Transverse colon (tissue), 4 donors: ENCODE results near the gene SMAD9. TPM values are rescaled to one million over a fixed set of nuclear protein-coding genes. Genes with fewer than 3 reads are reported as not detected.

Experiments
- DNase-seq: peaks from one replicate; pipeline ENCODE4 v3.0.0-alpha.2; 2019
- H3K27ac ChIP-seq, 4 donors: fragments of 200-600 bp; sonication (generic); 2 replicates each; pipeline ENCODE4 v1.5.1; 2016 to 2018; ENCODE audit warnings: inconsistent platforms in 4 of 4
- H3K27me3 ChIP-seq: fragments of 200-600 bp; sonication (generic); 2 replicates; pipeline ENCODE4 v1.5.1; 2017; ENCODE audit warnings: inconsistent platforms
- H3K36me3 ChIP-seq, 4 donors: fragments of 200-600 bp; sonication (generic); 2 replicates each; pipeline ENCODE4 v1.5.1; 2017 to 2019; ENCODE audit warnings: inconsistent platforms in 4 of 4
- H3K4me1 ChIP-seq, 4 donors: fragments of 200-600 bp; sonication (generic); 2 replicates each; pipeline ENCODE4 v1.5.1; 2017 to 2020; ENCODE audit warnings: inconsistent platforms in 4 of 4
- H3K4me3 ChIP-seq, 4 donors: fragments of 200-600 bp; sonication (generic); 1 replicate in 1 of 4; 2 replicates in 3 of 4; pipeline versions ENCODE4 v1.5.1 to v1.6.1; 2017 to 2019; ENCODE audit warnings: inconsistent platforms in 4 of 4
- H3K9me3 ChIP-seq, 2 donors: fragments of 200-600 bp; sonication (generic); 2 replicates each; pipeline ENCODE4 v1.5.1; 2017 to 2019; ENCODE audit warnings: inconsistent platforms in 2 of 2
- CTCF ChIP-seq, 5 experiments: fragments of 200-600 bp in 3 of 5; fragments of 450-650 bp in 2 of 5; sonication (generic) in 3 of 5; IDR thresholded peaks; 1 replicate in 2 of 5; 2 replicates in 3 of 5; pipeline ENCODE4 v1.5.1; 2016 to 2017; ENCODE audit warnings: antibody characterized with exemption in 5 of 5, inconsistent platforms in 3 of 5, mild to moderate bottlenecking in 2 of 5, moderate library complexity in 1 of 5
- EP300 ChIP-seq: sonication (generic); formaldehyde crosslinking; IDR thresholded peaks from one replicate; pipeline ENCODE4 v1.6.1; 2017; ENCODE audit warnings: antibody characterized with exemption, low read depth
- POLR2A ChIP-seq: fragments of 450-650 bp; IDR thresholded peaks from one replicate; pipeline ENCODE4 v1.6.1; 2016; ENCODE audit warnings: antibody characterized with exemption, mild to moderate bottlenecking, moderate library complexity
- POLR2AphosphoS5 ChIP-seq, 3 donors: sonication (generic); formaldehyde crosslinking; IDR thresholded peaks; one replicate each; pipeline ENCODE4 v1.6.1; 2016; ENCODE audit warnings: antibody characterized with exemption in 3 of 3
- WGBS, 2 donors: methylation state at CpG; one replicate each; pipeline ENCODE4 v1.1.5; 2018; ENCODE audit warnings: low coverage in 1 of 2; 5-methylcytosine and 5-hydroxymethylcytosine counted together
- in situ Hi-C, 4 donors: fragments of 200-750 bp; cut with MboI; loops; one replicate each; pipeline versions ENCODE4 v1.15.0 to v1.15.1; 2017; ENCODE audit warnings: low sequenced_read_pairs in 3 of 4, low pct_ligation_motif_present in 1 of 4, low pct_unique_long_range_greater_than_20kb in 1 of 4
- intact Hi-C: fragments of 100-400 bp; cut with DNase I; formaldehyde crosslinking; loops from one replicate; pipeline ENCODE4 v1.15.1; 2023; ENCODE audit warnings: low total_unique reads
- total RNA-seq, 4 donors: library from RNA; depleted of rRNA; stranded (reverse); fragments of >200 nt; gene quantifications; one replicate each; pipeline ENCODE4 v1.1.0, GENCODE V29; 2016

The SMAD9 gene
- total RNA-seq, 4 donors from 2014 or later: 4.0 to 19.8 (median 9.8) TPM

GRCh38 chr13:36847606-36848005 is 72.4 kb downstream of the SMAD9 start:
- intact Hi-C loops: no loop called here
- DNase-seq: no peak
- in situ Hi-C loops: no loop called here
- Histone ChIP-seq H3K27ac (no peak overlapping the region), H3K36me3 (peaks cover 0 to 12% (median 0%) of the 10 kb centered on the region in 4 donors), H3K27me3 (no peaks in the 10 kb centered on the region), H3K4me3 (no peak overlapping the region), H3K4me1 (no peaks in the 10 kb centered on the region), H3K9me3 (no peaks in the 10 kb centered on the region)
- TF ChIP-seq EP300 (no peak), POLR2A (no peak), CTCF (IDR thresholded peaks at IDR 0.05) (no peak), POLR2AphosphoS5 (IDR thresholded peaks at IDR 0.05) (no peak)
- WGBS, 2 donors: 58 to 69% methylated on average over 5 to 9 of the region's 9 CpGs

- H3K4me1 ChIP-seq: no peaks in the 10 kb centered on the region
- no peak for TF ChIP-seq POLR2A
- TF ChIP-seq EP300: no peak
- TF ChIP-seq CTCF (IDR thresholded peaks at IDR 0.05): no peak
- TF ChIP-seq POLR2AphosphoS5 (IDR thresholded peaks at IDR 0.05): no peak
- DNase-seq: no peak
- intact Hi-C loops (no loop called here), in situ Hi-C loops (no loop called here)
- H3K36me3 ChIP-seq: peaks cover 0 to 7% (median 0%) of the 10 kb centered on the region in 4 donors
- WGBS, 2 donors: 50 to 80% methylated on average over 1 to 5 of the region's 5 CpGs
- H3K9me3 ChIP-seq: no peaks in the 10 kb centered on the region
- H3K4me3 ChIP-seq: no peak overlapping the region
- H3K27ac ChIP-seq: no peak overlapping the region
- H3K27me3 ChIP-seq: no peaks in the 10 kb centered on the region
Measured at GRCh38 chr13:36841391-36841790, 78.6 kb downstream of the SMAD9 start.

GRCh38 chr13:36840718-36841250 is 79.3 kb downstream of the SMAD9 start:
- Histone ChIP-seq H3K9me3 (no peaks in the 10 kb centered on the region), H3K27me3 (no peaks in the 10 kb centered on the region), H3K4me3 (no peak overlapping the region), H3K27ac (no peak overlapping the region), H3K36me3 (peaks cover 0 to 7% (median 0%) of the 10 kb centered on the region in 4 donors), H3K4me1 (no peaks in the 10 kb centered on the region)
- DNase-seq: no peak
- TF ChIP-seq POLR2AphosphoS5 (IDR thresholded peaks at IDR 0.05) (no peak), POLR2A (no peak), EP300 (no peak), CTCF (IDR thresholded peaks at IDR 0.05) (no peak)
- 64 to 67% methylated on average over 3 of the region's 3 CpGs for WGBS, 2 donors
- in situ Hi-C loops: no loop called here
- intact Hi-C loops: no loop called here

GRCh38 chr13:36839981-36840380 is 80.1 kb downstream of the SMAD9 start:
- Histone ChIP-seq H3K36me3 (peaks cover 0 to 7% (median 0%) of the 10 kb centered on the region in 4 donors), H3K4me1 (no peaks in the 10 kb centered on the region), H3K4me3 (no peak overlapping the region), H3K9me3 (no peaks in the 10 kb centered on the region), H3K27me3 (no peaks in the 10 kb centered on the region), H3K27ac (no peak overlapping the region)
- TF ChIP-seq POLR2AphosphoS5 (IDR thresholded peaks at IDR 0.05) (no peak), CTCF (IDR thresholded peaks at IDR 0.05) (no peak), EP300 (no peak), POLR2A (no peak)
- intact Hi-C loops (no loop called here), in situ Hi-C loops (no loop called here)
- DNase-seq: no peak
- WGBS, 2 donors: 94 to 96% methylated on average over 10 to 12 of the region's 12 CpGs
